IPS-15b (cell line): ENCODE results near the gene TYSND1.

Source experiments
- H3K27me3 ChIP-seq: one replicate; pipeline ENCODE4 v1.6.1; 2013; ENCODE audit warnings: low read length; ENCODE audit not compliant: control insufficient read depth, insufficient read depth
- H3K36me3 ChIP-seq: one replicate; pipeline ENCODE4 v1.6.1; 2013; ENCODE audit warnings: low read length; ENCODE audit not compliant: control insufficient read depth, insufficient read depth
- H3K4me1 ChIP-seq: one replicate; pipeline ENCODE4 v1.6.1; 2013; ENCODE audit warnings: mild to moderate bottlenecking, low read length; ENCODE audit not compliant: control insufficient read depth, insufficient read depth
- H3K4me3 ChIP-seq: one replicate; pipeline ENCODE4 v1.5.1; 2013; ENCODE audit warnings: low read depth, low read length
- H3K9ac ChIP-seq: one replicate; pipeline ENCODE4 v1.6.1; 2013; ENCODE audit warnings: low read depth, mild to moderate bottlenecking, low read length
- H3K9me3 ChIP-seq: one replicate; pipeline ENCODE4 v1.6.1; 2013; ENCODE audit warnings: mild to moderate bottlenecking, low read length; ENCODE audit not compliant: control insufficient read depth, insufficient read depth

The TYSND1 gene

GRCh38 chr10:70146489-70147258, at the start of gene TYSND1:
TYSND1 (minus strand) TSS chr10:70146700; CDS start chr10:70146586, 114 bp downstream.
- Histone ChIP-seq H3K9me3 (no peaks in the 10 kb centered on the region), H3K4me3 (peak within 1 kb of the TSS; percentile 70), H3K36me3 (peaks cover 4% of the 10 kb centered on the region), H3K4me1 (peaks cover 4% of the 10 kb centered on the region), H3K9ac (peak within 1 kb of the TSS; percentile 76), H3K27me3 (peaks cover 5% of the 10 kb centered on the region)

- no peaks in the 10 kb centered on the region for H3K4me1 ChIP-seq
- no peaks in the 10 kb centered on the region for H3K9me3 ChIP-seq
- H3K36me3 ChIP-seq: peaks cover 4% of the 10 kb centered on the region
- H3K27me3 ChIP-seq: no peaks in the 10 kb centered on the region
- H3K4me3 ChIP-seq: no peak overlapping the region
- no peak overlapping the region for H3K9ac ChIP-seq
These were observed 46.9 kb upstream of the TYSND1 start for GRCh38 chr10:70193391-70193844.

- no peaks in the 10 kb centered on the region for H3K9me3 ChIP-seq
- no peaks in the 10 kb centered on the region for H3K36me3 ChIP-seq
- no peak overlapping the region for H3K4me3 ChIP-seq
- no peaks in the 10 kb centered on the region for H3K27me3 ChIP-seq
- no peaks in the 10 kb centered on the region for H3K4me1 ChIP-seq
- H3K9ac ChIP-seq: no peak overlapping the region
These were observed 45.9 kb upstream of the TYSND1 start for GRCh38 chr10:70192326-70192968.

GRCh38 chr10:70191972-70192305, 45.4 kb upstream of the TYSND1 start:
- H3K4me3 ChIP-seq: no peak overlapping the region
- H3K36me3 ChIP-seq: no peaks in the 10 kb centered on the region
- no peaks in the 10 kb centered on the region for H3K4me1 ChIP-seq
- no peaks in the 10 kb centered on the region for H3K27me3 ChIP-seq
- no peaks in the 10 kb centered on the region for H3K9me3 ChIP-seq
- H3K9ac ChIP-seq: no peak overlapping the region

GRCh38 chr10:70191161-70191971, 44.9 kb upstream of the TYSND1 start:
- Histone ChIP-seq H3K27me3 (no peaks in the 10 kb centered on the region), H3K9me3 (no peaks in the 10 kb centered on the region), H3K4me1 (no peaks in the 10 kb centered on the region), H3K9ac (no peak overlapping the region), H3K36me3 (no peaks in the 10 kb centered on the region), H3K4me3 (no peak overlapping the region)

- Histone ChIP-seq H3K9me3 (no peaks in the 10 kb centered on the region), H3K36me3 (no peaks in the 10 kb centered on the region), H3K4me3 (no peak overlapping the region), H3K9ac (no peak overlapping the region), H3K4me1 (no peaks in the 10 kb centered on the region), H3K27me3 (no peaks in the 10 kb centered on the region)
These were observed 44.1 kb upstream of the TYSND1 start for GRCh38 chr10:70190581-70190980.

GRCh38 chr10:70190102-70190501, 43.6 kb upstream of the TYSND1 start:
- no peak overlapping the region for H3K4me3 ChIP-seq
- no peak overlapping the region for H3K9ac ChIP-seq
- H3K4me1 ChIP-seq: no peaks in the 10 kb centered on the region
- no peaks in the 10 kb centered on the region for H3K9me3 ChIP-seq
- no peaks in the 10 kb centered on the region for H3K36me3 ChIP-seq
- H3K27me3 ChIP-seq: no peaks in the 10 kb centered on the region

- Histone ChIP-seq H3K36me3 (no peaks in the 10 kb centered on the region), H3K4me3 (no peak overlapping the region), H3K27me3 (no peaks in the 10 kb centered on the region), H3K4me1 (no peaks in the 10 kb centered on the region), H3K9me3 (no peaks in the 10 kb centered on the region), H3K9ac (no peak overlapping the region)
These were observed 42.3 kb upstream of the TYSND1 start for GRCh38 chr10:70188768-70189167.

- Histone ChIP-seq H3K9me3 (no peaks in the 10 kb centered on the region), H3K9ac (no peak overlapping the region), H3K36me3 (no peaks in the 10 kb centered on the region), H3K4me1 (no peaks in the 10 kb centered on the region), H3K27me3 (no peaks in the 10 kb centered on the region), H3K4me3 (no peak overlapping the region)
These were observed 40.1 kb upstream of the TYSND1 start for GRCh38 chr10:70186571-70186970.

- H3K4me3 ChIP-seq: no peak overlapping the region
- no peaks in the 10 kb centered on the region for H3K4me1 ChIP-seq
- H3K27me3 ChIP-seq: no peaks in the 10 kb centered on the region
- H3K9me3 ChIP-seq: no peaks in the 10 kb centered on the region
- H3K36me3 ChIP-seq: no peaks in the 10 kb centered on the region
- no peak overlapping the region for H3K9ac ChIP-seq
These were observed 39.6 kb upstream of the TYSND1 start for GRCh38 chr10:70186090-70186489.

- H3K9me3 ChIP-seq: no peaks in the 10 kb centered on the region
- H3K27me3 ChIP-seq: no peaks in the 10 kb centered on the region
- H3K4me3 ChIP-seq: no peak overlapping the region
- H3K4me1 ChIP-seq: no peaks in the 10 kb centered on the region
- H3K9ac ChIP-seq: no peak overlapping the region
- H3K36me3 ChIP-seq: no peaks in the 10 kb centered on the region
These were observed 36.8 kb upstream of the TYSND1 start for GRCh38 chr10:70183304-70183703.
